HepG2 (cell line): Measurements from ENCODE around the gene TIMP3. TPM values are rescaled to one million over a fixed set of nuclear protein-coding genes. Genes with fewer than 3 reads are reported as not detected.

ENCODE experiments used
- ARID4A ChIP-seq: sonication (generic); formaldehyde crosslinking; IDR thresholded peaks from 2 replicates; pipeline ENCODE4 v1.5.0; 2020; ENCODE audit warnings: mild to moderate bottlenecking, missing genetic modification reagents, borderline replicate concordance
- ASH2L ChIP-seq: fragments of 300-600, 200-600 bp; sonication (generic); IDR thresholded peaks from 2 replicates; pipeline ENCODE4 v1.7.0; 2017; ENCODE audit warnings: low read depth, mild to moderate bottlenecking, moderate library complexity, mixed read lengths, low read length; ENCODE audit not compliant: insufficient read length
- CCAR2 ChIP-seq: fragments of 200-400 bp; formaldehyde crosslinking; optimal IDR thresholded peaks from 2 replicates; pipeline ENCODE3; 2018; ENCODE audit warnings: low read depth, mild to moderate bottlenecking, low read length, moderate library complexity
- ETS1 ChIP-seq: sonication (generic); formaldehyde crosslinking; IDR thresholded peaks from 2 replicates; pipeline ENCODE4 v1.4.0; 2020; ENCODE audit warnings: missing genetic modification reagents
- HNF1A ChIP-seq, 2 experiments: sonication (generic) in 1 of 2; formaldehyde crosslinking in 1 of 2; IDR thresholded peaks; 2 replicates each; pipeline versions ENCODE4 v1.4.0 to v1.6.1; 2016 to 2020; ENCODE audit warnings: borderline replicate concordance in 1 of 2, low read depth in 1 of 2, mild to moderate bottlenecking in 1 of 2, missing genetic modification reagents in 1 of 2
- HNF1B ChIP-seq: sonication (generic); formaldehyde crosslinking; IDR thresholded peaks from 2 replicates; pipeline ENCODE4 v1.5.1; 2020; ENCODE audit warnings: mild to moderate bottlenecking, moderate library complexity, missing genetic modification reagents
- JUN ChIP-seq: sonication (generic); formaldehyde crosslinking; IDR thresholded peaks from 2 replicates; pipeline ENCODE4 v1.4.0; 2020; ENCODE audit warnings: mild to moderate bottlenecking, missing genetic modification reagents
- KDM5B ChIP-seq: sonication (generic); formaldehyde crosslinking; IDR thresholded peaks from 2 replicates; pipeline ENCODE4 v1.4.0; 2020; ENCODE audit warnings: missing genetic modification reagents, mild to moderate bottlenecking, borderline replicate concordance
- SMARCE1 ChIP-seq: fragments of 450-650 bp; IDR thresholded peaks from 2 replicates; pipeline ENCODE4 v1.6.1; 2017; ENCODE audit warnings: borderline replicate concordance
- SNRNP70 ChIP-seq: fragments of 200-400 bp; formaldehyde crosslinking; IDR thresholded peaks from 2 replicates; pipeline ENCODE4 v1.6.1; 2017; ENCODE audit warnings: mild to moderate bottlenecking, low read depth, low read length, moderate library complexity
- TBX3 ChIP-seq: fragments of 450-650 bp; IDR thresholded peaks from 2 replicates; pipeline ENCODE4 v1.6.1; 2017; ENCODE audit warnings: antibody characterized with exemption, mild to moderate bottlenecking, inconsistent platforms, borderline replicate concordance
- U2AF1 ChIP-seq: fragments of 200-400 bp; formaldehyde crosslinking; optimal IDR thresholded peaks from 2 replicates; pipeline ENCODE3; 2017; ENCODE audit warnings: mild to moderate bottlenecking, low read depth, low read length
- ZNF101 ChIP-seq: sonication (generic); formaldehyde crosslinking; IDR thresholded peaks from 2 replicates; pipeline ENCODE4 v1.4.0; 2020; ENCODE audit warnings: mild to moderate bottlenecking, low read depth, missing genetic modification reagents, borderline replicate concordance
- ZNF558 ChIP-seq: sonication (generic); formaldehyde crosslinking; IDR thresholded peaks from 2 replicates; pipeline ENCODE4 v1.9.0; 2022; ENCODE audit warnings: mild to moderate bottlenecking, missing genetic modification reagents, borderline replicate concordance
- ZNF678 ChIP-seq: sonication (generic); formaldehyde crosslinking; IDR thresholded peaks from 2 replicates; pipeline ENCODE4 v1.4.0; 2020; ENCODE audit warnings: mild to moderate bottlenecking, missing genetic modification reagents
- ZSCAN20 ChIP-seq: sonication (generic); formaldehyde crosslinking; IDR thresholded peaks from 2 replicates; pipeline ENCODE4 v1.4.0; 2020; ENCODE audit warnings: missing genetic modification reagents, mild to moderate bottlenecking, borderline replicate concordance
- polyA plus RNA-seq, 8 experiments: library from polyadenylated mRNA; depleted of rRNA in 3 of 8; stranded (reverse) in 7 of 8; unstranded in 1 of 8; fragments of >200 nt; fragmentation: Illumina TruSeq in 4 of 8; extraction: Trizol in 4 of 8; gene quantifications; 2 replicates each; pipeline versions ENCODE4 v1.2.1 to v1.2.3, GENCODE V29; 2011 to 2016; ENCODE audit warnings: low read depth in 4 of 8, missing spikeins in 1 of 8, mixed read lengths in 1 of 8; ENCODE audit not compliant: insufficient read depth in 1 of 8
- total RNA-seq, 5 experiments: library from RNA; depleted of rRNA; stranded (reverse); fragments of >200 nt; fragmentation: Illumina TruSeq; extraction: Trizol; gene quantifications; 2 replicates each; pipeline ENCODE4 v1.2.3, GENCODE V29; 2016; ENCODE audit warnings: low read depth in 1 of 5

TIMP3 gene
- total and polyA plus RNA-seq, 2 of the 13 experiments (the other 11 are each of a cell fraction or from before 2014, with no cell fraction given) = 57.3 to 86.6 TPM

- no peak for TF ChIP-seq HNF1A (IDR thresholded peaks at IDR 0.05; ENCODE audit: low read depth)
- peak; percentile 14; the same call in 1 of the 2 replicates for TF ChIP-seq HNF1A (CRISPR knock-in tag; IDR thresholded peaks at IDR 0.05; ENCODE audit: borderline replicate concordance)
- TF ChIP-seq ZNF678 (CRISPR knock-in tag) = no peak
- no peak for TF ChIP-seq JUN
- peak; percentile 17 for TF ChIP-seq ASH2L
- peak; percentile 58; the same call in 1 of the 2 replicates for TF ChIP-seq ZNF558 (CRISPR knock-in tag)
- no peak for TF ChIP-seq CCAR2
- no peak for TF ChIP-seq U2AF1
- TF ChIP-seq HNF1B = no peak
- TF ChIP-seq ETS1 (CRISPR knock-in tag) = no peak
- TF ChIP-seq SNRNP70 = no peak
- TF ChIP-seq SMARCE1 = no peak
- peak; percentile 74; the same call in 1 of the 2 replicates for TF ChIP-seq KDM5B
- no peak for TF ChIP-seq ZSCAN20 (CRISPR knock-in tag)
- no peak for TF ChIP-seq TBX3
- peak; percentile 38 for TF ChIP-seq ARID4A (CRISPR knock-in tag)
- no peak for TF ChIP-seq ZNF101
Measured at GRCh38 chr22:32801537-32802236, at the start of gene TIMP3 (continued).
